Measurements from ENCODE around the gene EVA1A.
"Not testable (repeated sequence)": the region's sequence is repeated elsewhere in the genome, so short reads cannot be mapped to it uniquely, and the experiment has no call there.

EVA1A gene

DNA sequence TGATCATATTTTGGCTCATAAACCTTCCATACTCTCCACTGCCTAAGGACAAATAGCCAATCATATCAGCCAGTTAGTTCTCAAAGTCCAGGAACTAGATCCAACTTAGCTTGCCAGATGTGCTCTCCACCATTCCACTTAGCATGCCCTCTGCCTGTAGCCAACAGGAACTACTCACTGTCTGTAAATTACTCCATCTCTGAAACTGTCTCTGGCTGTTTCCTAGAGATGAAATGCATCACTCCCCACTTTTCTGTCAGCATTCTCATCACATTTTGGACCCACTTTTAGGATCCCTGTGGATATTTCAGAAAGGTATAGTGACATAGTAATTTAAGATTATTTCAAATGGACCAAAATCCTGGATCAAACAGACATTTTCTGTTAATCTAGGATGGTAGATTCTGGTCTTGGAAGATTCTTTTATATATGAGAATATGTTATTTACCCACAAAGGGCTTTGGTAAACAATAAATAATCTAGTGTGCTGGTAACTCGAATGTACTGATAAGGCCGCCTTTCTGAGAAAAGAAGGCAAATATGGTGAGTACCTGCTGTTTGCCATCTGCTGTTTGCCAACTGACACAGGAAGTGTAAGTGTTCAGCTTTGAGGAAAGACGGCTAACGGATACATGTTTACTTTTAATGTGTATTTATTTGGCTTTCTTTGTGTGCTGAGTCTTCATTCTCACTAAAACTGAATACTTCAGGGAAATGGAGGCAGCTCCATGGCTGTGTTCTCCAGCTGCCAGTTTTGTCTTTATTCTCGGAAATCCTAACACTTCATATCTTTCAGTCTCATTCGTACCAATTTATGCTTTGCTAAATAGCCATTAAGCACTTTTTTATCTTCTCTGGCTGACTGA is 79.5 kb downstream of the EVA1A start:
- peak; percentile 78 for DNase-seq

- not testable (repeated sequence) for DNase-seq
These were observed 83.0 kb downstream of the EVA1A start for GRCh38 chr2:75477696-75478095.

DNA sequence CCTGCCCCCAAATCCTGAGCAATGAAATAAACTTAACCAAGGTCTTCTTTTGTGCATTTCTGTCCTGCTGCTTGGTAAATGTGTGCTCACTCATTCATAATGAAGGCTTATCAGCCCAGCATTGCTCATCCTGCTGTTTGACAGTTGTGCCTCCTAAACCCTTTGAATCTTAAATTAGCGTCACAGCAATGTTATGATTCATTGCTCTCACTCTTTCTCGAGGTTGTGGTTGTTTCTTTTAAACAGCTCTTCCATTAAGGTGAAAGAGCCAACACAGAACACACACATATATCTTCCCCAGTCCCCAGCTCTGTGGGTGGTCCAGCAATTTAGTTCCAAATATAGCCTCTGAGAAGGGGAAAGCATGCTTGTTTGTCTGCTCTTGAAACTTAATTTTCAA is 84.0 kb downstream of the EVA1A start:
- DNase-seq, result no peak

DNA sequence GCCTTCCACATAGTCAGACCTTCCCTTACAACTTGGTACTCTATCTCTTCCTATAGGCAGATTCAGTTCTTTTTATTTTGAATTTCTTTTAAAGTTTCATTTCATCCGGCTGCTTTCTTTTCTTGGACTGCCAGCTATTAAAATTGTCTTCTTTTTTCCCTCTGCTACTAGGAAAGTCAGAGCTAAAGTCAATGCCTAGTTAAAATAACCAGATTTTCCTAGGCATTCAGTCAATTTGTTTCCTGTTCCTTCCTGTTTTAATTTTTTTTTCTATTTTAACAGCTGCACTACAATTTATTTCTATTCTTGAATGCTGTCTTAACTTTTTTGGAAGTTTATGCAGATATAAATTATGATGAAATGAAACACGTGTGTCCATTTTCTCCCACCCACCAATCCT is 84.8 kb downstream of the EVA1A start:
- no peak for DNase-seq

- DNase-seq, result no peak
These were observed 85.7 kb downstream of the EVA1A start for GRCh38 chr2:75475049-75475448.

GRCh38 chr2:75474115-75474514 is 86.6 kb downstream of the EVA1A start:
- DNase-seq, result no peak

- DNase-seq, result no peak
These were observed 93.9 kb downstream of the EVA1A start for GRCh38 chr2:75466708-75467311.

GRCh38 chr2:75465317-75465984 is 95.3 kb downstream of the EVA1A start:
- peak; percentile 15 for DNase-seq

DNA sequence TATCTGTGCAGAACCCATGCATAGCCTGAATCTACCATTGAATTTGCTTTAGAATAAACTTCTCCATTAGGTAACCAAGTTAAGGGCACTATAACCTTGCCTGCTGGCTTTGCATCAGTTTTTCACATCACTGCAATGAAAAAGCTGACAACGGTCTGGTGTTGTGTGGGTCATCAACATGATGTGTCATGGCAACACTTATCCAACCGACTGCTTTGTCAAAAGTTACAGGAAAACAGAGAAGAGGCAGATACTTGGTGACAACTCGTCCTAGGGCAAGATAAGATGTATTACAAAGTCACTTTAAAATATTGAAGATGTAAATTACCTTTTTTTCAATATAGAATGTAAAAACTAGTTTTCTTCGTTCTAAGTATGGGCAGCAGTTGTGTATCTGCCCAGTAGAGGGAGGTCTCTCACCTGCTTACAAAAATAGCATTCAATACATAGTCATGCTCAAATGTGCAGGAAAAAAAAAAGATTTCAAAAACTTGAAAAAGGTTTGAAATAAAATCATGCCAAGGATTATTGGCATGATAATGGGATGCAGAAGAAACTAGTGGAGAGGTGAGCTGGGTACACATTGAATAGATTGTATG is 96.3 kb downstream of the EVA1A start:
- DNase-seq, result no peak

DNA sequence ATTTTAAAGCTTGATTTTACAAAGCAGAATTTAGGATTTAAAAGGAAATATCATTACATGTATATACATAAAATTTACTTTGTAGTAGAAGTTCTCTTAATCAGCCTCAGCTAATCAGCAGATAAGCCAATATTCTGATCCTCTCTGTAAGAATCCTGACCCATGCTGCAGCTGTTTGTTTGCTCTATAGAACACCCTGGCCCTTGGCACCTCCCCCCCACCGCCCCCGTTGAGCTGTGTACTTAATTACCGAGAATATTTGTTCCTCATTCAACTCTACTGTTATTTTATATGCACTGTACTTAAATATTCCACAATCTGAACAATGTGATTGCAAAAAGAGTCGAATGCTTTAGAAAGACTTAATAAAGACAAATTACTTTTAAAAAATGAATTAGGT is 98.0 kb downstream of the EVA1A start:
- no peak for DNase-seq

- no peak for DNase-seq
These were observed 98.5 kb downstream of the EVA1A start for GRCh38 chr2:75462206-75462605.

DNA sequence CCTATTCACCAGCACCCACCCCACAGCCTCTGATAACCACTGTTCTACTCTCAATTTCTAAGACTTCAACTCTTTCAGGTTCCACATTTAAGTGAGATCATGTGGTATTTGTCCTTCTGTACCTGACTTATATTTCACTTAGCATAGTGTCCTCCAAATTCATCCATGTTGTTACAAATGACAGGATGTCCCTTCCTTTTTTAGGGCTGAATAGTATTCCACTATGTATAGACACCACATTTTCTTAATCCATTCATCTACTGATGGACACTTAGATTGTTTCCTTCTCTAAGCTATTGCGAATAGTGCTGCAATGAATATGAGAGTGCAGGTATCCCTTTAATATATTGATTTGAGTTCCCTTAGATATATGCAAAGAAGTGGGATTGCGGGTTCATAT is 100.1 kb downstream of the EVA1A start:
- no peak for DNase-seq

- no peak for DNase-seq
These were observed 101.0 kb downstream of the EVA1A start for GRCh38 chr2:75459565-75460310.

DNA sequence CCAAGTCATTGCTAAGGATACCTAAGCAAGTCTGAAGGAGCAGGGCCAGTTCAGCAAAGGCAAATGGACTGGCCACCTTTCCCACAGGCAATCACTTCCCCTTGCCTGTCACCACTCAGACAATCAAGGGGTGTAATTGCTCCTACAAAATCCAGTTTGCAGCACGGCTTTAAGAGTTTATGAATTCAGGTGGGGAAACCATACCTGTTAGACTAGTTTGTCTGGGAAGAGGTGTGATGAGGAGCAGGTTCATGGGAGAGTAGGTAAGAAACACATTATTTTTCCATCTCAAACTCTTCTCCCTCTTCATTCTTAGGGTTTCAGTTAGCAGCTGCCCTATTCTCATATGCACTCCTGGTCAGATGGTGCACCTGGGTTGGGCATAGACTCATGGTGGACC is 102.5 kb downstream of the EVA1A start:
- no peak for DNase-seq

- no peak for DNase-seq
These were observed 103.9 kb downstream of the EVA1A start for GRCh38 chr2:75456825-75457224.

- DNase-seq, result no peak
These were observed 104.6 kb downstream of the EVA1A start for GRCh38 chr2:75456111-75456510.

DNA sequence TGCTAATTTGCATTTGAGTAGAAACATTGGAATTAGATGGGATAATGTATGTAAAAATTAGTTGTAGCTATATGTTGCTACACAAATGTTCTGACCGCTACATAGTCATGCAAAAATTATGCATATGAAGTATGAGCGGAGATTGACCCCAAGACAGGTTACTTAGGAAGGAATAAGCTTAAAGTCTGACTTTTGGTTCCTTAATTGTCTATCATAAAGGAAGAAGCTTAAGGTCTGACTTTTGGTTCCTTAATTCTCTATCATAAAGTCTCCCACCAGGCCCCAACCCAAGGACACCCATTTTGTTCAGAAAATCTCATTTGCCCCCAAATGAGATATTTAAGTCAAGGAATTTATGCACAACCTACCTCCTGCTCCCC is 106.5 kb downstream of the EVA1A start:
- DNase-seq, result no peak

GRCh38 chr2:75453384-75454240 is 107.1 kb downstream of the EVA1A start:
- no peak for DNase-seq

DNA sequence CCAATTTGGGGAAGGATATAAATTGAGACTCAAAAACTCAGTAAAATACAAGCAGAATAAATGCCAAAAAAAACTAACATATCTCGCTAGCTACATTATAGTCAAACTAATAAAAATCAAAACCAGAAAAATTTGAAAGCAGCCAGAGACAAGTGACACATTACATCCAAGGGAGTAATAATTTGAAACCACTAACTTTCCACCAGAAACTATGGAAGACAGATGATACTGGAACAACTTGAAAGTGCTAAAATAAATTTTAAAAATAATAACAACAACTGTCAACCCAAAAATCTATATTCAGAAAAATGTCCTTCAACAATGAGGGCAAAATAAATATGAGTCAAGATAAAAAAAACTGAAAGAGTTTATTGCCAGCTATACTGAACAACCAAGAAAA is 110.7 kb downstream of the EVA1A start:
- no peak for DNase-seq

- DNase-seq, result no peak
These were observed 113.6 kb downstream of the EVA1A start for GRCh38 chr2:75447176-75447575.

All from NCI-H2029 (cell line).